ENCODE measurements around the gene CBY1. TPM values are rescaled to one million over a fixed set of nuclear protein-coding genes. Genes with fewer than 3 reads are reported as not detected.

The CBY1 gene
- total RNA-seq (10 to 100 TPM; 23.8 to 60.9 (median 42.9) TPM), polyA plus RNA-seq (10 to 100 TPM; 61.9 to 96.0 (median 71.2) TPM)
- long read RNA-seq, donor 1, transcript CBY1-201 (5 exons, 1,133 nt) = major isoform, 23 of 31 reads
- long read RNA-seq, donor 1, partial matches to known transcripts = 5 of 31 reads
- long read RNA-seq, donor 1, other reads (novel, unspliced or antisense) = 0 of 31 reads
- long read RNA-seq, donor 2, transcript CBY1-201 (5 exons, 1,133 nt) = major isoform, 18 of 21 reads
- long read RNA-seq, donor 2, partial matches to known transcripts = 0 of 21 reads
- long read RNA-seq, donor 2, other reads (novel, unspliced or antisense) = 0 of 21 reads
- long read RNA-seq, donor 3, transcript CBY1-201 (5 exons, 1,133 nt) = major isoform, 19 of 21 reads
- long read RNA-seq, donor 3, partial matches to known transcripts = 0 of 21 reads
- long read RNA-seq, donor 3, other reads (novel, unspliced or antisense) = 0 of 21 reads
- long read RNA-seq, donor 4, transcript CBY1-201 (5 exons, 1,133 nt) = major isoform, 28 of 34 reads
- long read RNA-seq, donor 4, partial matches to known transcripts = 1 of 34 reads
- long read RNA-seq, donor 4, other reads (novel, unspliced or antisense) = 2 of 34 reads
- long read RNA-seq, donor 5, transcript CBY1-201 (5 exons, 1,133 nt) = major isoform, 48 of 72 reads
- long read RNA-seq, donor 5, partial matches to known transcripts = 2 of 72 reads
- long read RNA-seq, donor 5, other reads (novel, unspliced or antisense) = 14 of 72 reads
- long read RNA-seq, donor 6, transcript CBY1-201 (5 exons, 1,133 nt) = major isoform, 12 of 17 reads
- long read RNA-seq, donor 6, partial matches to known transcripts = 1 of 17 reads
- long read RNA-seq, donor 6, other reads (novel, unspliced or antisense) = 2 of 17 reads
- long read RNA-seq, donor 7, transcript CBY1-201 (5 exons, 1,133 nt) = major isoform, 8 of 21 reads
- long read RNA-seq, donor 7, partial matches to known transcripts = 11 of 21 reads
- long read RNA-seq, donor 7, other reads (novel, unspliced or antisense) = 0 of 21 reads
- long read RNA-seq, donor 8, transcript CBY1-201 (5 exons, 1,133 nt) = major isoform, 29 of 58 reads
- long read RNA-seq, donor 8, partial matches to known transcripts = 24 of 58 reads
- long read RNA-seq, donor 8, other reads (novel, unspliced or antisense) = 0 of 58 reads
- long read RNA-seq, donor 9, transcript CBY1-201 (5 exons, 1,133 nt) = major isoform, 19 of 21 reads
- long read RNA-seq, donor 9, partial matches to known transcripts = 0 of 21 reads
- long read RNA-seq, donor 9, other reads (novel, unspliced or antisense) = 0 of 21 reads
- long read RNA-seq, donor 10, transcript CBY1-201 (5 exons, 1,133 nt) = major isoform, 14 of 16 reads
- long read RNA-seq, donor 10, partial matches to known transcripts = 0 of 16 reads
- long read RNA-seq, donor 10, other reads (novel, unspliced or antisense) = 0 of 16 reads

- intact Hi-C loops (cut with DNase I) = loop anchor here in 1 of 2 donors (10.0 kb wide), 1 partner anchor 142 kb away; no protein-coding TSS in a partner anchor
- Histone ChIP-seq H3K9me3 (replicated peaks in 1 of 3) (no peaks in the 10 kb centered on the region), H3K27ac (peak within 1 kb of the TSS; percentile 50 to 93 (median 91)), H3K36me3 (replicated peaks in 1 of 2) (no peaks in the 10 kb centered on the region), H3K4me3 (peak within 1 kb of the TSS; percentile 71 to 94 (median 77)), H3K4me1 (replicated peaks in 1 of 2) (peaks cover 0 to 16% of the 10 kb centered on the region in 2 donors), H3K27me3 (no peaks in the 10 kb centered on the region)
- WGBS, 4 donors = 0 to 1% (median 1%) methylated on average over 25 to 66 of the region's 66 CpGs
- TF ChIP-seq CTCF (IDR thresholded peaks at IDR 0.05) = peak in 1 of 6 experiments; percentile 7
- no peak for TF ChIP-seq POLR2A (IDR thresholded peaks at IDR 0.05)
- DNase-seq = peak; percentile 86 to 93 (median 89)
These were observed at the start of gene CBY1, which contains the start of gene FAM227A for GRCh38 chr22:38656256-38657044. TSS of gene CBY1 (plus strand) at chr22:38656638. CDS start at chr22:38668055, 11,417 bp downstream. TSS of gene FAM227A (minus strand) at chr22:38656392. CDS start at chr22:38650168, 6,224 bp downstream.

- no peaks in the 10 kb centered on the region for H3K27me3 ChIP-seq
- no peak overlapping the region for H3K4me3 ChIP-seq
- 91 to 100% (median 94%) methylated on average over 3 of the region's 3 CpGs for WGBS, 4 donors
- no peak overlapping the region for H3K27ac ChIP-seq
- DNase-seq = no peak
- H3K36me3 ChIP-seq (replicated peaks in 1 of 2) = no peaks in the 10 kb centered on the region
- peaks cover 4 to 8% of the 10 kb centered on the region in 2 donors for H3K4me1 ChIP-seq (replicated peaks in 1 of 2)
- intact Hi-C loops (cut with DNase I) = no loop called here
- H3K9me3 ChIP-seq (replicated peaks in 1 of 3) = no peaks in the 10 kb centered on the region
- no peak for TF ChIP-seq CTCF (IDR thresholded peaks at IDR 0.05)
- TF ChIP-seq POLR2A (IDR thresholded peaks at IDR 0.05) = no peak
These were observed 48.8 kb upstream of the CBY1 start for GRCh38 chr22:38607680-38608079.

- Histone ChIP-seq H3K9me3 (replicated peaks in 1 of 3) (no peaks in the 10 kb centered on the region), H3K36me3 (replicated peaks in 1 of 2) (no peaks in the 10 kb centered on the region), H3K4me3 (no peak overlapping the region), H3K27ac (no peak overlapping the region), H3K27me3 (no peaks in the 10 kb centered on the region), H3K4me1 (replicated peaks in 1 of 2) (peaks cover 4 to 8% of the 10 kb centered on the region in 2 donors)
- no peak for DNase-seq
- WGBS, 4 donors = 93 to 94% (median 93%) methylated on average over 13 of the region's 13 CpGs
- TF ChIP-seq POLR2A (IDR thresholded peaks at IDR 0.05) (no peak), CTCF (IDR thresholded peaks at IDR 0.05) (no peak)
- intact Hi-C loops (cut with DNase I) = no loop called here
These were observed 47.3 kb upstream of the CBY1 start for GRCh38 chr22:38608992-38609750.
